ENCODE results near the gene TRAP1. TPM values are rescaled to one million over a fixed set of nuclear protein-coding genes. Genes with fewer than 3 reads are reported as not detected.

Gene TRAP1
- total RNA-seq, 3 donors from 2014 or later, result 44.8 to 69.5 (median 51.4) TPM

- peak overlapping the region in 1 of 2 donors; percentile 71 for H3K27ac ChIP-seq
- no peaks in the 10 kb centered on the region for H3K4me1 ChIP-seq
- H3K9me3 ChIP-seq, result no peaks in the 10 kb centered on the region
- intact Hi-C loops (cut with DNase I; ENCODE audit: low total_unique reads), result no loop called here
- DNase-seq (ENCODE audit: low spot score in 2 of 2), result no peak
- H3K4me3 ChIP-seq, result peak overlapping the region; percentile 30 to 60 (median 39)
- TF ChIP-seq POLR2AphosphoS5 (IDR thresholded peaks at IDR 0.05) (no peak), POLR2A (IDR thresholded peaks at IDR 0.05) (no peak), CTCF (IDR thresholded peaks at IDR 0.05) (no peak)
- H3K27me3 ChIP-seq, result no peaks in the 10 kb centered on the region
- H3K36me3 ChIP-seq, result no peaks in the 10 kb centered on the region
Observed at GRCh38 chr16:3690980-3691720, 26.2 kb downstream of the TRAP1 start.

- peak overlapping the region; percentile 30 to 60 (median 39) for H3K4me3 ChIP-seq
- H3K36me3 ChIP-seq, result no peaks in the 10 kb centered on the region
- H3K27ac ChIP-seq, result peak overlapping the region; percentile 34 to 71
- H3K9me3 ChIP-seq, result no peaks in the 10 kb centered on the region
- intact Hi-C loops (cut with DNase I; ENCODE audit: low total_unique reads), result no loop called here
- no peaks in the 10 kb centered on the region for H3K4me1 ChIP-seq
- H3K27me3 ChIP-seq, result no peaks in the 10 kb centered on the region
- TF ChIP-seq POLR2AphosphoS5 (IDR thresholded peaks at IDR 0.05), result peak; percentile 80 to 90 (median 82)
- TF ChIP-seq POLR2A (IDR thresholded peaks at IDR 0.05), result no peak
- peak; percentile 85 to 91 (median 88) for TF ChIP-seq CTCF (IDR thresholded peaks at IDR 0.05)
- peak; percentile 87 for DNase-seq (ENCODE audit: low spot score in 2 of 2)
Observed at GRCh38 chr16:3690470-3690928, 26.8 kb downstream of the TRAP1 start.

GRCh38 chr16:3689731-3690130 is 27.6 kb downstream of the TRAP1 start:
- no peaks in the 10 kb centered on the region for H3K9me3 ChIP-seq
- no peaks in the 10 kb centered on the region for H3K27me3 ChIP-seq
- peak overlapping the region; percentile 34 to 72 for H3K27ac ChIP-seq
- TF ChIP-seq POLR2AphosphoS5 (IDR thresholded peaks at IDR 0.05), result no peak
- no peak for TF ChIP-seq POLR2A (IDR thresholded peaks at IDR 0.05)
- TF ChIP-seq CTCF (IDR thresholded peaks at IDR 0.05), result no peak
- intact Hi-C loops (cut with DNase I; ENCODE audit: low total_unique reads), result no loop called here
- no peak overlapping the region for H3K4me3 ChIP-seq
- no peak for DNase-seq (ENCODE audit: low spot score in 2 of 2)
- no peaks in the 10 kb centered on the region for H3K36me3 ChIP-seq
- H3K4me1 ChIP-seq, result no peaks in the 10 kb centered on the region

GRCh38 chr16:3687792-3688191 is 29.5 kb downstream of the TRAP1 start:
- H3K4me3 ChIP-seq, result no peak overlapping the region
- H3K4me1 ChIP-seq, result no peaks in the 10 kb centered on the region
- H3K27me3 ChIP-seq, result no peaks in the 10 kb centered on the region
- no peak overlapping the region for H3K27ac ChIP-seq
- DNase-seq (ENCODE audit: low spot score in 2 of 2), result no peak
- intact Hi-C loops (cut with DNase I; ENCODE audit: low total_unique reads), result loop anchor here (1.0 kb wide), 1 partner anchor 32 kb away; no protein-coding TSS in a partner anchor
- no peak for TF ChIP-seq CTCF (IDR thresholded peaks at IDR 0.05)
- TF ChIP-seq POLR2AphosphoS5 (IDR thresholded peaks at IDR 0.05), result no peak
- no peak for TF ChIP-seq POLR2A (IDR thresholded peaks at IDR 0.05)
- no peaks in the 10 kb centered on the region for H3K9me3 ChIP-seq
- no peaks in the 10 kb centered on the region for H3K36me3 ChIP-seq

GRCh38 chr16:3687021-3687420 is 30.3 kb downstream of the TRAP1 start:
- TF ChIP-seq CTCF (IDR thresholded peaks at IDR 0.05), result no peak
- TF ChIP-seq POLR2AphosphoS5 (IDR thresholded peaks at IDR 0.05), result no peak
- no peak for TF ChIP-seq POLR2A (IDR thresholded peaks at IDR 0.05)
- intact Hi-C loops (cut with DNase I; ENCODE audit: low total_unique reads), result loop anchor here (1.0 kb wide), 1 partner anchor 32 kb away; no protein-coding TSS in a partner anchor
- Histone ChIP-seq H3K27ac (no peak overlapping the region), H3K9me3 (no peaks in the 10 kb centered on the region), H3K4me3 (no peak overlapping the region), H3K4me1 (no peaks in the 10 kb centered on the region), H3K27me3 (no peaks in the 10 kb centered on the region), H3K36me3 (no peaks in the 10 kb centered on the region)
- DNase-seq (ENCODE audit: low spot score in 2 of 2), result no peak
